HEK293 (cell line): ENCODE measurements around the gene SLC3A2.

Experiments
- CTCF ChIA-PET: fragments of 350-600 bp; formaldehyde crosslinking; extraction: SDS; loops from one replicate; lab custom pipeline; 2021; ENCODE audit warnings: antibody characterized with exemption; lab: Yijun Ruan, JAX
- POLR2A ChIA-PET: fragments of 300-600 bp; formaldehyde crosslinking; extraction: SDS; loops from one replicate; lab custom pipeline; 2020; ENCODE audit warnings: antibody characterized with exemption, inconsistent platforms; lab: Yijun Ruan, JAX
- H3K27ac ChIP-seq: fragments of 200-500 bp; sonication (Bioruptor generic); 2 replicates; pipeline ENCODE4 v1.5.1; 2014; ENCODE audit warnings: low read depth, low read length, control low read depth, inconsistent platforms; ENCODE audit errors: extremely low read depth
- H3K36me3 ChIP-seq, 2 experiments: fragments of 200-500 bp in 1 of 2; sonication (Bioruptor generic) in 1 of 2; 1 replicate in 1 of 2; 2 replicates in 1 of 2; pipeline ENCODE4 v1.5.1; 2014 to 2017; ENCODE audit warnings: inconsistent platforms in 2 of 2, low read length in 2 of 2; ENCODE audit not compliant: control insufficient read depth in 2 of 2, insufficient read depth in 1 of 2
- H3K4me1 ChIP-seq: fragments of 200-500 bp; sonication (Bioruptor generic); 2 replicates; pipeline ENCODE4 v1.5.1; 2014; ENCODE audit warnings: mild to moderate bottlenecking, low read length, inconsistent platforms; ENCODE audit not compliant: control insufficient read depth, insufficient read depth
- H3K4me3 ChIP-seq: 2 replicates; pipeline ENCODE4 v1.5.1; 2011; ENCODE audit warnings: low read depth, mild to moderate bottlenecking, control low read depth, low read length, moderate library complexity
- H3K9me3 ChIP-seq: fragments of 200-500 bp; sonication (Bioruptor generic); 2 replicates; pipeline ENCODE4 v1.5.1; 2014; ENCODE audit warnings: low read depth, low read length, inconsistent platforms; ENCODE audit not compliant: control insufficient read depth, insufficient read depth
- GLIS1 ChIP-seq: fragments of 450-650 bp; formaldehyde crosslinking; IDR thresholded peaks from 2 replicates; pipeline ENCODE4 v1.5.1; 2016; ENCODE audit warnings: missing biosample characterization, missing genetic modification characterization
- GLIS2 ChIP-seq: fragments of 450-650 bp; formaldehyde crosslinking; IDR thresholded peaks from 2 replicates; pipeline ENCODE4 v1.5.1; 2016; ENCODE audit warnings: missing biosample characterization, missing genetic modification characterization
- HOXC10 ChIP-seq: sonication (generic); formaldehyde crosslinking; IDR thresholded peaks from 2 replicates; pipeline ENCODE4 v1.8.1; 2023; ENCODE audit warnings: mild to moderate bottlenecking, missing genetic modification reagents
- KLF10 ChIP-seq: fragments of 450-650 bp; IDR thresholded peaks from 2 replicates; pipeline ENCODE4 v1.5.1; 2018; ENCODE audit warnings: missing biosample characterization, mild to moderate bottlenecking, missing genetic modification characterization
- SCRT1 ChIP-seq: fragments of 450-650 bp; formaldehyde crosslinking; IDR thresholded peaks from 2 replicates; pipeline ENCODE4 v1.5.1; 2016; ENCODE audit warnings: missing biosample characterization, missing genetic modification characterization, borderline replicate concordance
- SP3 ChIP-seq: fragments of 450-650 bp; formaldehyde crosslinking; IDR thresholded peaks from 2 replicates; pipeline ENCODE4 v1.5.1; 2016; ENCODE audit warnings: missing biosample characterization, missing genetic modification characterization
- TRIM28 ChIP-seq: IDR thresholded peaks from 2 replicates; pipeline ENCODE4 v1.6.1; 2011; ENCODE audit warnings: low read length, control low read depth, borderline replicate concordance
- ZBTB21 ChIP-seq: fragments of 450-650 bp; formaldehyde crosslinking; IDR thresholded peaks from 2 replicates; pipeline ENCODE4 v1.5.1; 2017; ENCODE audit warnings: missing biosample characterization, missing genetic modification characterization
- ZBTB8A ChIP-seq: fragments of 450-650 bp; formaldehyde crosslinking; IDR thresholded peaks from 2 replicates; pipeline ENCODE4 v1.5.1; 2016; ENCODE audit warnings: missing biosample characterization, missing genetic modification characterization
- ZFHX2 ChIP-seq: fragments of 450-650 bp; formaldehyde crosslinking; conservative IDR thresholded peaks from 2 replicates; pipeline ENCODE4 v1.5.1; 2016; ENCODE audit warnings: missing biosample characterization, missing genetic modification characterization
- ZNF175 ChIP-seq: fragments of 450-650 bp; formaldehyde crosslinking; IDR thresholded peaks from 2 replicates; pipeline ENCODE4 v1.5.1; 2016; ENCODE audit warnings: missing biosample characterization, missing genetic modification characterization
- ZNF211 ChIP-seq: fragments of 450-650 bp; formaldehyde crosslinking; IDR thresholded peaks from 2 replicates; pipeline ENCODE4 v1.5.1; 2016; ENCODE audit warnings: low read depth, missing biosample characterization, missing genetic modification characterization
- ZNF221 ChIP-seq: fragments of 450-650 bp; formaldehyde crosslinking; IDR thresholded peaks from 2 replicates; pipeline ENCODE4 v1.5.1; 2017; ENCODE audit warnings: missing biosample characterization, missing genetic modification characterization, borderline replicate concordance
- ZNF366 ChIP-seq: fragments of 450-650 bp; formaldehyde crosslinking; conservative IDR thresholded peaks from 2 replicates; pipeline ENCODE4 v1.5.1; 2016; ENCODE audit warnings: missing biosample characterization, missing genetic modification characterization
- ZNF391 ChIP-seq: fragments of 450-650 bp; formaldehyde crosslinking; IDR thresholded peaks from 2 replicates; pipeline ENCODE4 v1.5.1; 2016; ENCODE audit warnings: low read depth, missing biosample characterization, missing genetic modification characterization, borderline replicate concordance
- ZNF423 ChIP-seq: fragments of 450-650 bp; formaldehyde crosslinking; IDR thresholded peaks from 2 replicates; pipeline ENCODE4 v1.5.1; 2016; ENCODE audit warnings: missing biosample characterization, missing genetic modification characterization
- ZNF501 ChIP-seq: fragments of 450-650 bp; formaldehyde crosslinking; IDR thresholded peaks from 2 replicates; pipeline ENCODE4 v1.5.1; 2016; ENCODE audit warnings: missing biosample characterization, missing genetic modification characterization
- ZNF514 ChIP-seq: fragments of 450-650 bp; formaldehyde crosslinking; IDR thresholded peaks from 2 replicates; pipeline ENCODE4 v1.5.1; 2016; ENCODE audit warnings: missing biosample characterization, missing genetic modification characterization
- ZNF629 ChIP-seq: fragments of 450-650 bp; formaldehyde crosslinking; IDR thresholded peaks from 2 replicates; pipeline ENCODE4 v1.5.1; 2017; ENCODE audit warnings: missing biosample characterization, missing genetic modification characterization
- ZNF670 ChIP-seq: fragments of 450-650 bp; formaldehyde crosslinking; IDR thresholded peaks from 2 replicates; pipeline ENCODE4 v1.5.1; 2016; ENCODE audit warnings: missing biosample characterization, missing genetic modification characterization, low read depth
- ZNF776 ChIP-seq: fragments of 450-650 bp; formaldehyde crosslinking; IDR thresholded peaks from 2 replicates; pipeline ENCODE4 v1.5.0; 2017; ENCODE audit warnings: missing biosample characterization, missing genetic modification characterization, borderline replicate concordance
- TF ChIP-seq, protein P1 (sequence below): fragments of 450-650 bp; formaldehyde crosslinking; IDR thresholded peaks from 2 replicates; pipeline ENCODE4 v1.5.1; 2016; ENCODE audit warnings: missing biosample characterization, missing genetic modification characterization
- TF ChIP-seq, protein P2 (sequence below): fragments of 450-650 bp; formaldehyde crosslinking; IDR thresholded peaks from 2 replicates; pipeline ENCODE4 v1.5.1; 2016; ENCODE audit warnings: missing biosample characterization, missing genetic modification characterization
- TF ChIP-seq, protein P3 (sequence below): fragments of 450-650 bp; IDR thresholded peaks from 2 replicates; pipeline ENCODE4 v1.5.1; 2018; ENCODE audit warnings: missing biosample characterization, missing genetic modification characterization
- TF ChIP-seq, protein P4 (sequence below): fragments of 450-650 bp; IDR thresholded peaks from 2 replicates; pipeline ENCODE4 v1.5.1; 2018; ENCODE audit warnings: missing biosample characterization, mild to moderate bottlenecking, missing genetic modification characterization
- TF ChIP-seq, protein P5 (sequence below): fragments of 450-650 bp; formaldehyde crosslinking; IDR thresholded peaks from 2 replicates; pipeline ENCODE4 v1.5.1; 2016; ENCODE audit warnings: missing biosample characterization, missing genetic modification characterization
- TF ChIP-seq, protein P6 (sequence below): fragments of 450-650 bp; formaldehyde crosslinking; IDR thresholded peaks from 2 replicates; pipeline ENCODE4 v1.5.1; 2017; ENCODE audit warnings: missing biosample characterization, missing genetic modification characterization

Gene SLC3A2

DNA sequence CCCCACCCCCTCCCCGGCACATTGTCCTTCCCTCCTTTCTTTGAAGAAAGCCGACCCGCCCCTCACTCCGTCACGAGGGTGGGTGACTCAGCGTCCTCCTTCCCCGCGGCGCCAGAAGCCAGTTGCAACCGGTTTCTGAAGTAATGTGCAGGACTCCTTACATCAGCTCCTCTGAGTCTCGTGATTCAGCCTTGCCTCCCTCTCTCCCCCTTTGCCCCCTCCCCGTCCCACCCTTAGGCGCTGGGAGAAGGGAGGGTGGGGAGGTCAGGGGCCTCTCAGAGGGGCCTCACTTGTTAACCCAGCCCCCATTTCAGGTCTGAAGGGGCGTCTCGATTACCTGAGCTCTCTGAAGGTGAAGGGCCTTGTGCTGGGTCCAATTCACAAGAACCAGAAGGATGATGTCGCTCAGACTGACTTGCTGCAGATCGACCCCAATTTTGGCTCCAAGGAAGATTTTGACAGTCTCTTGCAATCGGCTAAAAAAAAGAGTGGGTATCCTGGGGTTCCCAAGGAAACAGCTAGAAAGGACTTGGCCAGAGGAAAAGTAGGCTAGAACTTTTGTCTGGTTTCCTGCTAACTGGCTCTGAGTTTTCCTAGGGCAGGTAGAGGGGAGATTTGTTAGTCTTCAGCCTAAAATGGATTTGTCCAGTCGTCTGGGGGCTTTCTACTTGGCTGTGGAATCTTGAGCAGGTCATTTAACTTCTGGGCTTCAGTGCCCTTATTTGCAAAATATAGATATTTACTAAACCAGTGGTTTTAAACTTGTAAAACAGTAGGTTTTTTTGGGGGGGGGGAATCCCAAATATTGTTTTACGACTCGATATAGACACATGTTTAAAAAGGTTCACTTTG lies 1.1 kb downstream of the SLC3A2 start:
- ChIA-PET CTCF (interaction anchor here (1.0 to 2.4 kb wide), 6 partner anchors 8 to 96 kb away, joined by 3 to 10 read pairs (median 3); no protein-coding TSS in a partner anchor), POLR2A (interaction anchor here (0.5 to 8.7 kb wide), 37 partner anchors 9 to 1126 kb away, joined by 3 to 91 read pairs (median 5); partner anchors contain the start of genes C11orf98, CSKMT, GANAB and HNRNPUL2)
- no peaks in the 10 kb centered on the region for H3K9me3 ChIP-seq
- H3K4me1 ChIP-seq: no peaks in the 10 kb centered on the region
- peak overlapping the region; percentile 93 for H3K4me3 ChIP-seq
- peak overlapping the region; percentile 98 for H3K27ac ChIP-seq
- H3K36me3 ChIP-seq: peaks cover 19 to 77% of the 10 kb centered on the region in 2 experiments; a peak in 2 of 3 replicates
- TF ChIP-seq ZNF629 (tag by site-specific recombination) (peak; percentile 79), ZNF391 (no peak), SCRT1 (no peak), ZNF776 (no peak), ZNF366 (tag by site-specific recombination) (peak; percentile 89), ZNF501 (tag by site-specific recombination) (no peak), TRIM28 (no peak), SP3 (peak; percentile 66), ZNF423 (tag by site-specific recombination) (peak; percentile 98), ZNF221 (tag by site-specific recombination) (no peak), ZNF211 (tag by site-specific recombination) (no peak), ZNF514 (tag by site-specific recombination) (no peak), KLF10 (tag by site-specific recombination) (peak; percentile 84; the same call in 1 of the 2 replicates), ZBTB21 (tag by site-specific recombination) (peak; percentile 61), GLIS1 (tag by site-specific recombination) (peak; percentile 67), ZBTB8A (0 out of 2 replicates have a peak, but pooled peaks have one; percentile 20), ZNF670 (no peak), ZFHX2 (peak; percentile 50; the same call in 1 of the 2 replicates), ZNF175 (tag by site-specific recombination) (no peak), HOXC10 (CRISPR knock-in tag) (no peak), GLIS2 (tag by site-specific recombination) (peak; percentile 68)
- TF ChIP-seq, protein P1, sequence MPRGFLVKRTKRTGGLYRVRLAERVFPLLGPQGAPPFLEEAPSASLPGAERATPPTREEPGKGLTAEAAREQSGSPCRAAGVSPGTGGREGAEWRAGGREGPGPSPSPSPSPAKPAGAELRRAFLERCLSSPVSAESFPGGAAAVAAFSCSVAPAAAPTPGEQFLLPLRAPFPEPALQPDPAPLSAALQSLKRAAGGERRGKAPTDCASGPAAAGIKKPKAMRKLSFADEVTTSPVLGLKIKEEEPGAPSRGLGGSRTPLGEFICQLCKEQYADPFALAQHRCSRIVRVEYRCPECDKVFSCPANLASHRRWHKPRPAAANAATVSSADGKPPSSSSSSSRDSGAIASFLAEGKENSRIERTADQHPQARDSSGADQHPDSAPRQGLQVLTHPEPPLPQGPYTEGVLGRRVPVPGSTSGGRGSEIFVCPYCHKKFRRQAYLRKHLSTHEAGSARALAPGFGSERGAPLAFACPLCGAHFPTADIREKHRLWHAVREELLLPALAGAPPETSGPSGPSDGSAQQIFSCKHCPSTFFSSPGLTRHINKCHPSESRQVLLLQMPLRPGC (tag by site-specific recombination): no peak
- TF ChIP-seq, protein P2, sequence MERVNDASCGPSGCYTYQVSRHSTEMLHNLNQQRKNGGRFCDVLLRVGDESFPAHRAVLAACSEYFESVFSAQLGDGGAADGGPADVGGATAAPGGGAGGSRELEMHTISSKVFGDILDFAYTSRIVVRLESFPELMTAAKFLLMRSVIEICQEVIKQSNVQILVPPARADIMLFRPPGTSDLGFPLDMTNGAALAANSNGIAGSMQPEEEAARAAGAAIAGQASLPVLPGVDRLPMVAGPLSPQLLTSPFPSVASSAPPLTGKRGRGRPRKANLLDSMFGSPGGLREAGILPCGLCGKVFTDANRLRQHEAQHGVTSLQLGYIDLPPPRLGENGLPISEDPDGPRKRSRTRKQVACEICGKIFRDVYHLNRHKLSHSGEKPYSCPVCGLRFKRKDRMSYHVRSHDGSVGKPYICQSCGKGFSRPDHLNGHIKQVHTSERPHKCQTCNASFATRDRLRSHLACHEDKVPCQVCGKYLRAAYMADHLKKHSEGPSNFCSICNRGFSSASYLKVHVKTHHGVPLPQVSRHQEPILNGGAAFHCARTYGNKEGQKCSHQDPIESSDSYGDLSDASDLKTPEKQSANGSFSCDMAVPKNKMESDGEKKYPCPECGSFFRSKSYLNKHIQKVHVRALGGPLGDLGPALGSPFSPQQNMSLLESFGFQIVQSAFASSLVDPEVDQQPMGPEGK: peak; percentile 91
- TF ChIP-seq, protein P3, sequence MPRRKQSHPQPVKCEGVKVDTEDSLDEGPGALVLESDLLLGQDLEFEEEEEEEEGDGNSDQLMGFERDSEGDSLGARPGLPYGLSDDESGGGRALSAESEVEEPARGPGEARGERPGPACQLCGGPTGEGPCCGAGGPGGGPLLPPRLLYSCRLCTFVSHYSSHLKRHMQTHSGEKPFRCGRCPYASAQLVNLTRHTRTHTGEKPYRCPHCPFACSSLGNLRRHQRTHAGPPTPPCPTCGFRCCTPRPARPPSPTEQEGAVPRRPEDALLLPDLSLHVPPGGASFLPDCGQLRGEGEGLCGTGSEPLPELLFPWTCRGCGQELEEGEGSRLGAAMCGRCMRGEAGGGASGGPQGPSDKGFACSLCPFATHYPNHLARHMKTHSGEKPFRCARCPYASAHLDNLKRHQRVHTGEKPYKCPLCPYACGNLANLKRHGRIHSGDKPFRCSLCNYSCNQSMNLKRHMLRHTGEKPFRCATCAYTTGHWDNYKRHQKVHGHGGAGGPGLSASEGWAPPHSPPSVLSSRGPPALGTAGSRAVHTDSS: no peak
- TF ChIP-seq, protein P4, sequence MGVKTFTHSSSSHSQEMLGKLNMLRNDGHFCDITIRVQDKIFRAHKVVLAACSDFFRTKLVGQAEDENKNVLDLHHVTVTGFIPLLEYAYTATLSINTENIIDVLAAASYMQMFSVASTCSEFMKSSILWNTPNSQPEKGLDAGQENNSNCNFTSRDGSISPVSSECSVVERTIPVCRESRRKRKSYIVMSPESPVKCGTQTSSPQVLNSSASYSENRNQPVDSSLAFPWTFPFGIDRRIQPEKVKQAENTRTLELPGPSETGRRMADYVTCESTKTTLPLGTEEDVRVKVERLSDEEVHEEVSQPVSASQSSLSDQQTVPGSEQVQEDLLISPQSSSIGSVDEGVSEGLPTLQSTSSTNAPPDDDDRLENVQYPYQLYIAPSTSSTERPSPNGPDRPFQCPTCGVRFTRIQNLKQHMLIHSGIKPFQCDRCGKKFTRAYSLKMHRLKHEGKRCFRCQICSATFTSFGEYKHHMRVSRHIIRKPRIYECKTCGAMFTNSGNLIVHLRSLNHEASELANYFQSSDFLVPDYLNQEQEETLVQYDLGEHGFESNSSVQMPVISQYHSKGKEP (tag by site-specific recombination): peak; percentile 33; the same call in 1 of the 2 replicates
- TF ChIP-seq, protein P5, sequence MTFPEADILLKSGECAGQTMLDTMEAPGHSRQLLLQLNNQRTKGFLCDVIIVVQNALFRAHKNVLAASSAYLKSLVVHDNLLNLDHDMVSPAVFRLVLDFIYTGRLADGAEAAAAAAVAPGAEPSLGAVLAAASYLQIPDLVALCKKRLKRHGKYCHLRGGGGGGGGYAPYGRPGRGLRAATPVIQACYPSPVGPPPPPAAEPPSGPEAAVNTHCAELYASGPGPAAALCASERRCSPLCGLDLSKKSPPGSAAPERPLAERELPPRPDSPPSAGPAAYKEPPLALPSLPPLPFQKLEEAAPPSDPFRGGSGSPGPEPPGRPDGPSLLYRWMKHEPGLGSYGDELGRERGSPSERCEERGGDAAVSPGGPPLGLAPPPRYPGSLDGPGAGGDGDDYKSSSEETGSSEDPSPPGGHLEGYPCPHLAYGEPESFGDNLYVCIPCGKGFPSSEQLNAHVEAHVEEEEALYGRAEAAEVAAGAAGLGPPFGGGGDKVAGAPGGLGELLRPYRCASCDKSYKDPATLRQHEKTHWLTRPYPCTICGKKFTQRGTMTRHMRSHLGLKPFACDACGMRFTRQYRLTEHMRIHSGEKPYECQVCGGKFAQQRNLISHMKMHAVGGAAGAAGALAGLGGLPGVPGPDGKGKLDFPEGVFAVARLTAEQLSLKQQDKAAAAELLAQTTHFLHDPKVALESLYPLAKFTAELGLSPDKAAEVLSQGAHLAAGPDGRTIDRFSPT (tag by site-specific recombination): 0 out of 2 replicates have a peak, but pooled peaks have one; percentile 3
- TF ChIP-seq, protein P6, sequence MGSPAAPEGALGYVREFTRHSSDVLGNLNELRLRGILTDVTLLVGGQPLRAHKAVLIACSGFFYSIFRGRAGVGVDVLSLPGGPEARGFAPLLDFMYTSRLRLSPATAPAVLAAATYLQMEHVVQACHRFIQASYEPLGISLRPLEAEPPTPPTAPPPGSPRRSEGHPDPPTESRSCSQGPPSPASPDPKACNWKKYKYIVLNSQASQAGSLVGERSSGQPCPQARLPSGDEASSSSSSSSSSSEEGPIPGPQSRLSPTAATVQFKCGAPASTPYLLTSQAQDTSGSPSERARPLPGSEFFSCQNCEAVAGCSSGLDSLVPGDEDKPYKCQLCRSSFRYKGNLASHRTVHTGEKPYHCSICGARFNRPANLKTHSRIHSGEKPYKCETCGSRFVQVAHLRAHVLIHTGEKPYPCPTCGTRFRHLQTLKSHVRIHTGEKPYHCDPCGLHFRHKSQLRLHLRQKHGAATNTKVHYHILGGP (tag by site-specific recombination): no peak
